Karpas-422 (cell line): ENCODE measurements around the gene SYNE3. TPM values are rescaled to one million over a fixed set of nuclear protein-coding genes. Genes with fewer than 3 reads are reported as not detected.

Source experiments
- DNase-seq: peaks from one replicate; pipeline ENCODE4 v3.0.0-alpha.2; 2015
- H2AFZ ChIP-seq: fragments of 200-600 bp; sonication (generic); 2 replicates; pipeline ENCODE4 v1.6.1; 2014; ENCODE audit warnings: antibody characterized with exemption, low read length, mixed read lengths
- H3K27ac ChIP-seq: fragments of 200-600 bp; sonication (generic); 2 replicates; pipeline ENCODE4 v1.5.1; 2014; ENCODE audit warnings: mild to moderate bottlenecking, low read length, moderate library complexity
- H3K27me3 ChIP-seq: fragments of 200-600 bp; sonication (generic); 2 replicates; pipeline ENCODE4 v1.6.1; 2014; ENCODE audit warnings: low read length, mixed read lengths
- H3K36me3 ChIP-seq: fragments of 200-600 bp; sonication (generic); 2 replicates; pipeline ENCODE4 v1.6.1; 2014; ENCODE audit warnings: low read length, mixed read lengths; ENCODE audit not compliant: insufficient read depth
- H3K4me1 ChIP-seq: fragments of 200-600 bp; sonication (generic); 2 replicates; pipeline ENCODE4 v1.6.1; 2014; ENCODE audit warnings: mild to moderate bottlenecking, low read length, mixed read lengths
- H3K4me2 ChIP-seq: fragments of 200-600 bp; sonication (generic); 2 replicates; pipeline ENCODE4 v1.6.1; 2014; ENCODE audit warnings: low read length, low read depth, mild to moderate bottlenecking; ENCODE audit not compliant: poor library complexity, severe bottlenecking
- H3K4me3 ChIP-seq: fragments of 200-600 bp; sonication (generic); 2 replicates; pipeline ENCODE4 v1.5.1; 2014; ENCODE audit warnings: mild to moderate bottlenecking, antibody characterized with exemption, low read length, mixed read lengths
- H3K79me2 ChIP-seq: fragments of 200-600 bp; sonication (generic); 2 replicates; pipeline ENCODE4 v1.6.1; 2014; ENCODE audit warnings: mild to moderate bottlenecking, low read length, mixed read lengths
- H3K9ac ChIP-seq: fragments of 200-600 bp; sonication (generic); 2 replicates; pipeline ENCODE4 v1.6.0; 2014; ENCODE audit warnings: low read length
- H3K9me2 ChIP-seq: fragments of 200-600 bp; sonication (generic), shearing (Covaris generic); replicated peaks from 2 replicates; pipeline ENCODE4 v1.6.0; 2014; ENCODE audit warnings: mild to moderate bottlenecking, low read length, moderate library complexity; ENCODE audit not compliant: insufficient read depth
- H3K9me3 ChIP-seq: fragments of 300-700, 200-600 bp; sonication (generic); 2 replicates; pipeline ENCODE4 v1.6.1; 2014; ENCODE audit warnings: low read length, mixed read lengths
- H4K20me1 ChIP-seq: fragments of 200-600 bp; sonication (generic); 2 replicates; pipeline ENCODE4 v1.6.1; 2014; ENCODE audit warnings: mild to moderate bottlenecking, antibody characterized with exemption, low read length, low read depth; ENCODE audit not compliant: insufficient read depth
- total RNA-seq: library from RNA; depleted of rRNA; stranded (reverse); fragments of >200 nt; shearing (Covaris generic); gene quantifications from 2 replicates; pipeline ENCODE4 v1.2.3, GENCODE V29; 2014; ENCODE audit warnings: low replicate concordance

SYNE3 gene
- total RNA-seq, 1 experiment from 2014 or later, result 1.8 TPM

- H3K4me1 ChIP-seq, result peaks cover 34% of the 10 kb centered on the region
- H3K79me2 ChIP-seq, result no peaks in the 10 kb centered on the region
- H3K4me2 ChIP-seq, result peak overlapping the region; percentile 46
- H3K27ac ChIP-seq, result no peak overlapping the region
- peak overlapping the region; percentile 48; the same call in 1 of the 2 replicates for H2AFZ ChIP-seq
- no peaks in the 10 kb centered on the region for H3K9me3 ChIP-seq
- no peaks in the 10 kb centered on the region for H3K9me2 ChIP-seq
- H3K27me3 ChIP-seq, result no peaks in the 10 kb centered on the region
- no peaks in the 10 kb centered on the region for H3K36me3 ChIP-seq
- peak overlapping the region; percentile 9; the same call in 1 of the 2 replicates for H3K4me3 ChIP-seq
- H4K20me1 ChIP-seq, result no peaks in the 10 kb centered on the region
- peak overlapping the region; percentile 40 for H3K9ac ChIP-seq
- peak; percentile 68 for DNase-seq
Measured at GRCh38 chr14:95523815-95524448, 7.5 kb upstream of the SYNE3 start.

- H4K20me1 ChIP-seq, result no peaks in the 10 kb centered on the region
- H3K9me2 ChIP-seq, result no peaks in the 10 kb centered on the region
- H3K4me3 ChIP-seq, result peak overlapping the region; percentile 9; the same call in 1 of the 2 replicates
- peak overlapping the region; percentile 48; the same call in 1 of the 2 replicates for H2AFZ ChIP-seq
- H3K4me1 ChIP-seq, result peaks cover 41% of the 10 kb centered on the region
- H3K4me2 ChIP-seq, result peak overlapping the region; percentile 46
- H3K9ac ChIP-seq, result peak overlapping the region; percentile 40
- no peak overlapping the region for H3K27ac ChIP-seq
- H3K27me3 ChIP-seq, result no peaks in the 10 kb centered on the region
- no peaks in the 10 kb centered on the region for H3K79me2 ChIP-seq
- DNase-seq, result no peak
- H3K36me3 ChIP-seq, result no peaks in the 10 kb centered on the region
- no peaks in the 10 kb centered on the region for H3K9me3 ChIP-seq
Measured at GRCh38 chr14:95523051-95523814, 6.8 kb upstream of the SYNE3 start.

GRCh38 chr14:95522556-95522955 is 6.1 kb upstream of the SYNE3 start:
- Histone ChIP-seq H3K9ac (no peak overlapping the region), H3K79me2 (no peaks in the 10 kb centered on the region), H3K9me2 (no peaks in the 10 kb centered on the region), H3K27ac (no peak overlapping the region), H4K20me1 (no peaks in the 10 kb centered on the region), H2AFZ (no peak overlapping the region), H3K9me3 (no peaks in the 10 kb centered on the region), H3K36me3 (no peaks in the 10 kb centered on the region), H3K4me1 (peaks cover 44% of the 10 kb centered on the region), H3K4me3 (no peak overlapping the region), H3K4me2 (no peak overlapping the region), H3K27me3 (no peaks in the 10 kb centered on the region)
- no peak for DNase-seq

DNA sequence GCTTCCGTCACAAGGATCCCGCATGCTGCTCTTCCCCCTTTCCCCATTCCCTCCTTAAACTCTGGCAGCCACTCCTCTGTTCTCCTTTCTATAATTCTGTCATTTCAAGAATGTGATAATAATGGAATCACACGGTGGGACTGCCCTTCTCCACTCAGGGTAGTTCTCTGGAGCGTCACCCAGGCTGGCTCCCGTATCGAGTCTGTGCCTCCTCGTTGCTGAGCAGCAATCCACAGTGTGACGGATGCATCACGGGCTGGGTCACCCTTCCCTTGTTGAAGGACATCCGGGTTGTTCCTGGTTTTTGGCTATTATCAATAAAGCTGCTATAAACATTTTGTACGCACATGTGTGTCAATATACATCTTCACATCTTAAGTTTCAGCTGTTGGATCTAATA is 5.7 kb upstream of the SYNE3 start:
- Histone ChIP-seq H3K4me2 (no peak overlapping the region), H3K9ac (no peak overlapping the region), H3K9me2 (no peaks in the 10 kb centered on the region), H3K36me3 (no peaks in the 10 kb centered on the region), H3K4me1 (peaks cover 45% of the 10 kb centered on the region), H3K4me3 (no peak overlapping the region), H3K27ac (no peak overlapping the region), H3K9me3 (no peaks in the 10 kb centered on the region), H4K20me1 (no peaks in the 10 kb centered on the region), H3K27me3 (no peaks in the 10 kb centered on the region), H3K79me2 (no peaks in the 10 kb centered on the region), H2AFZ (no peak overlapping the region)
- DNase-seq, result no peak

GRCh38 chr14:95521001-95521400 is 4.6 kb upstream of the SYNE3 start:
- Histone ChIP-seq H3K4me2 (no peak overlapping the region), H3K9ac (no peak overlapping the region), H3K4me3 (no peak overlapping the region), H3K9me3 (no peaks in the 10 kb centered on the region), H3K36me3 (no peaks in the 10 kb centered on the region), H3K9me2 (no peaks in the 10 kb centered on the region), H3K27ac (no peak overlapping the region), H2AFZ (no peak overlapping the region), H4K20me1 (no peaks in the 10 kb centered on the region), H3K27me3 (no peaks in the 10 kb centered on the region; the same call in 1 of the 2 replicates), H3K79me2 (no peaks in the 10 kb centered on the region), H3K4me1 (peaks cover 53% of the 10 kb centered on the region)
- no peak for DNase-seq

GRCh38 chr14:95520346-95520745 is 3.9 kb upstream of the SYNE3 start:
- Histone ChIP-seq H3K9ac (no peak overlapping the region), H3K4me1 (peaks cover 60% of the 10 kb centered on the region), H4K20me1 (no peaks in the 10 kb centered on the region; the same call in 1 of the 2 replicates), H3K9me2 (no peaks in the 10 kb centered on the region), H3K27ac (no peak overlapping the region), H3K9me3 (no peaks in the 10 kb centered on the region), H2AFZ (0 out of 2 replicates have a peak overlapping the region, but pooled peaks have one; percentile 18), H3K79me2 (no peaks in the 10 kb centered on the region), H3K27me3 (no peaks in the 10 kb centered on the region; the same call in 1 of the 2 replicates), H3K4me2 (no peak overlapping the region), H3K36me3 (no peaks in the 10 kb centered on the region), H3K4me3 (no peak overlapping the region)
- no peak for DNase-seq

GRCh38 chr14:95519699-95520098 is 3.2 kb upstream of the SYNE3 start:
- Histone ChIP-seq H3K4me2 (peak overlapping the region; percentile 25), H2AFZ (0 out of 2 replicates have a peak overlapping the region, but pooled peaks have one; percentile 18), H3K27me3 (no peaks in the 10 kb centered on the region; the same call in 1 of the 2 replicates), H3K4me3 (no peak overlapping the region), H3K4me1 (peaks cover 65% of the 10 kb centered on the region), H3K9ac (0 out of 2 replicates have a peak overlapping the region, but pooled peaks have one; percentile 7), H3K27ac (no peak overlapping the region), H4K20me1 (no peaks in the 10 kb centered on the region; the same call in 1 of the 2 replicates), H3K79me2 (no peaks in the 10 kb centered on the region), H3K36me3 (no peaks in the 10 kb centered on the region), H3K9me2 (no peaks in the 10 kb centered on the region), H3K9me3 (no peaks in the 10 kb centered on the region)
- peak; percentile 65 for DNase-seq

- Histone ChIP-seq H4K20me1 (no peaks in the 10 kb centered on the region; the same call in 1 of the 2 replicates), H3K27ac (no peak overlapping the region), H3K36me3 (no peaks in the 10 kb centered on the region), H3K9me2 (no peaks in the 10 kb centered on the region), H3K9ac (no peak overlapping the region), H2AFZ (no peak overlapping the region), H3K4me1 (peaks cover 51% of the 10 kb centered on the region), H3K27me3 (no peaks in the 10 kb centered on the region; the same call in 1 of the 2 replicates), H3K9me3 (no peaks in the 10 kb centered on the region), H3K79me2 (no peaks in the 10 kb centered on the region), H3K4me3 (no peak overlapping the region), H3K4me2 (peak overlapping the region; percentile 28)
- DNase-seq, result no peak
Measured at GRCh38 chr14:95518045-95518751, 1.7 kb upstream of the SYNE3 start.
